ENCODE measurements around the gene BTBD3.

The BTBD3 gene

DNA sequence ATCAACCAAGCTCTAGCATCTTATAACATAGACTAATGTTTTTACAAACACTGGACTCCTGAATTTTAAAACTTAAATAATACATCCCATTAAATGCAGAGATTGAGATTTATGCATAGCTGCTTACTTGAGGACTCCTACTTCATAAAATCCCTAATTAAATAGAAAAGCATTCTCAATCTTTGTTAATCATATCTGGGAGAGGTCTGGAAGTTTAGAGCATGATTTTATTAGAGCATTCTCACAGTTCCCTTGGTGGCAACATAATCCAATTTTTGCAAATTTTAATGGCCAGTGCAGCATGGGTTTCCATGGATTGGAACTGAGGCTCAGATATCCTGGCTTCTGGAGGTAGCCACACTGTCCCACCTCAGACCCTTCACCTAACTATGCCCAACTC is 19.5 kb downstream of the BTBD3 start:
- no peak for DNase-seq (ENCODE audit: low read depth)
- TF ChIP-seq, protein P1, sequence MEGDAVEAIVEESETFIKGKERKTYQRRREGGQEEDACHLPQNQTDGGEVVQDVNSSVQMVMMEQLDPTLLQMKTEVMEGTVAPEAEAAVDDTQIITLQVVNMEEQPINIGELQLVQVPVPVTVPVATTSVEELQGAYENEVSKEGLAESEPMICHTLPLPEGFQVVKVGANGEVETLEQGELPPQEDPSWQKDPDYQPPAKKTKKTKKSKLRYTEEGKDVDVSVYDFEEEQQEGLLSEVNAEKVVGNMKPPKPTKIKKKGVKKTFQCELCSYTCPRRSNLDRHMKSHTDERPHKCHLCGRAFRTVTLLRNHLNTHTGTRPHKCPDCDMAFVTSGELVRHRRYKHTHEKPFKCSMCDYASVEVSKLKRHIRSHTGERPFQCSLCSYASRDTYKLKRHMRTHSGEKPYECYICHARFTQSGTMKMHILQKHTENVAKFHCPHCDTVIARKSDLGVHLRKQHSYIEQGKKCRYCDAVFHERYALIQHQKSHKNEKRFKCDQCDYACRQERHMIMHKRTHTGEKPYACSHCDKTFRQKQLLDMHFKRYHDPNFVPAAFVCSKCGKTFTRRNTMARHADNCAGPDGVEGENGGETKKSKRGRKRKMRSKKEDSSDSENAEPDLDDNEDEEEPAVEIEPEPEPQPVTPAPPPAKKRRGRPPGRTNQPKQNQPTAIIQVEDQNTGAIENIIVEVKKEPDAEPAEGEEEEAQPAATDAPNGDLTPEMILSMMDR (IDR thresholded peaks at IDR 0.05; ENCODE audit: low read depth, low read length): no peak
- TF ChIP-seq POLR2A (IDR thresholded peaks at IDR 0.05; ENCODE audit: extremely low read depth, insufficient read length): no peak
- TF ChIP-seq MYC (IDR thresholded peaks at IDR 0.05; ENCODE audit: low read depth, low read length): no peak
- TF ChIP-seq, protein P2, sequence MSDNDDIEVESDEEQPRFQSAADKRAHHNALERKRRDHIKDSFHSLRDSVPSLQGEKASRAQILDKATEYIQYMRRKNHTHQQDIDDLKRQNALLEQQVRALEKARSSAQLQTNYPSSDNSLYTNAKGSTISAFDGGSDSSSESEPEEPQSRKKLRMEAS (IDR thresholded peaks at IDR 0.05; ENCODE audit: low read depth, low read length): no peak
- no peak overlapping the region for H3K4me3 ChIP-seq (ENCODE audit: low read depth, low read length)

DNA sequence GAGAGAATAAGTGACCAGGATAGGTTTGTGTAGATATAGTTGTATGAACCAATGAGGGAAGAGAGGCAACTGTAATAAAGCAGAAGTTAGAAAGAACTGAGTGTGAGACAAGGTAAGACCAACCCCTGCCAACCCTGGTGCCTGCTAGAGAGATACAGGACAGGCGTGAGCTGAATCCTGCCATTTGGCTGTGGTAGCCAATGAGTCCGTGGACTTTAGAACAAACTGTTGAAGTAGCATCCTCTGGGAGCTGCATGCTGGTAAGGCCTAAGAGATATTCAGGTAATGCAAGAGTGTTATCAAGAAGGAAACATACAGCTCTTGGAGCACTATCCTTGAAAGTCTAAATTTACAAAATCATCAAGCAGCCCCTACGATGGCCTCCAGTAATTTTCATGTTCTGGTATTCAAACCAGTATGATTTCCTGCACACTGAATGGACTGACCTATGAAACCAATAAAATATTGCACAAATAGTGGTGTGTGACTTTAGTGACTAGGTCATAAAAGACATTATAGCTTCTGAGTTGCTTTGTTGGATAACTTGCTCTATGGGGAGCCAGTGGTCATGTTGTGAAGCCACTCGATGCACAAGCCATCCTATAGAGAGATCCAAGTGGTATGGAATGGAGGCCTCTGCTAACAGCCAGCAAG is 24.0 kb downstream of the BTBD3 start:
- no peak for DNase-seq (ENCODE audit: low read depth)
- no peak overlapping the region for H3K4me3 ChIP-seq (ENCODE audit: low read depth, low read length)
- no peak for TF ChIP-seq MYC (IDR thresholded peaks at IDR 0.05; ENCODE audit: low read depth, low read length)
- TF ChIP-seq, protein P2 (IDR thresholded peaks at IDR 0.05; ENCODE audit: low read depth, low read length): no peak
- TF ChIP-seq POLR2A (IDR thresholded peaks at IDR 0.05; ENCODE audit: extremely low read depth, insufficient read length): no peak
- TF ChIP-seq, protein P1 (IDR thresholded peaks at IDR 0.05; ENCODE audit: low read depth, low read length): no peak

DNA sequence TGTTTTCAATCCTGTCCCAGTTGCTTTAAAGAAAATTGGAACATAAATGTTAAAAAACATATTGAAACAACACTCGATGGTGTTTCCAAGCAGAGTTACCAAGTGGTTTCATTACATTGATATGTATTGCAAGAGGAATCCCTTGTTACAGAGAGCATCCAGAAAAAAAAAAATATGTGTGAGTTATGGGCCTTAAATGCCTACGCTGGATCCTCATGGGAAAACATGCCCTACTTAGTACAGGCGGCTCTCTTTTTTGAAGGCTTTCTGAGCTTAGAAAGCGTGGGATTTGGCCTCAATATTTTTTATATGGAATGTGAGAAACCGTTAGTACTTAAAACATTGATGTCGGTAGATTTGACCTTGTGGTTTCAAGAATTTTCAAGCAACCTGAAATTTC is 26.1 kb downstream of the BTBD3 start:
- DNase-seq (ENCODE audit: low read depth): no peak
- no peak for TF ChIP-seq POLR2A (IDR thresholded peaks at IDR 0.05; ENCODE audit: extremely low read depth, insufficient read length)
- no peak overlapping the region for H3K4me3 ChIP-seq (ENCODE audit: low read depth, low read length)

DNA sequence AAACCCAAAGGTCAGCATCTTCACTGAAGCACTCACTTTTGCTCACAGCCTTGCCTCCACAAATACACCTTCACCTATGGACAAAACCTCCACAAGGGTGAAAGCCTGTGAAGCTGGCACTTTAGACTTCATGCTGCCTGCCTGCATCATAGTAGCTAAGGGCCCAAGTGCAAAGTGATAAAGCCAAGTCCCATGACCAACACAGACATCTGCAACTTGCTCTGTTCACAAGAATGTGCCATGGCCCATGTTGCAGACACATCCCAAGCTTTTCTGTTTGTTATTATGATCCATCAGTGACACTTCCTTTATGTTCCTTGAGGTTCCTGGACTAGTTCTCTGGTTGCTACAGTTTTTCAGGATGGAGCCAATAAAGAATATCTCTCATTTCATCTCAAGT is 31.1 kb downstream of the BTBD3 start:
- TF ChIP-seq, protein P2 (IDR thresholded peaks at IDR 0.05; ENCODE audit: low read depth, low read length): no peak
- TF ChIP-seq MYC (IDR thresholded peaks at IDR 0.05; ENCODE audit: low read depth, low read length) (no peak), POLR2A (IDR thresholded peaks at IDR 0.05; ENCODE audit: extremely low read depth, insufficient read length) (no peak)
- TF ChIP-seq, protein P1 (IDR thresholded peaks at IDR 0.05; ENCODE audit: low read depth, low read length): no peak
- no peak for DNase-seq (ENCODE audit: low read depth)
- no peak overlapping the region for H3K4me3 ChIP-seq (ENCODE audit: low read depth, low read length)

DNA sequence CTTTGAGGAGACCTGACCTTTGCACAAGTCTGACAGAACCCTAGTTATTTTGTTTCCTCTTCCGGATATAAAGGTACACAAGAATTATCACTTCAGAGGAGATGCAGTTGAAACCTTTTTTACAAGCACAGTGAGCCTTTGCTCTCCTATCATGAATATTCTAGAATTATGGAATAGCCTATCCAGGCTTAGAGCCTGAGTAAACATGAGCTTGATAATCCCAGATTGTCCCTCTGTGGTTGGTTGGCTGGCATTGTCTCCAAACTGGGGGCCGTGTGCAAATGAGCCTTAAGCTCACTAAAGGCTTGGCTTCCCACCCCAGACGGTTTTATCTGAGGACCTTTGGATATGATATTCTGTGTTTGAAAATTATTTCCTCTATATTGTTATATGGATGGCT is 32.0 kb downstream of the BTBD3 start:
- H3K4me3 ChIP-seq (ENCODE audit: low read depth, low read length): no peak overlapping the region
- no peak for DNase-seq (ENCODE audit: low read depth)
- TF ChIP-seq, protein P2 (IDR thresholded peaks at IDR 0.05; ENCODE audit: low read depth, low read length): no peak
- TF ChIP-seq POLR2A (IDR thresholded peaks at IDR 0.05; ENCODE audit: extremely low read depth, insufficient read length): no peak
- no peak for TF ChIP-seq MYC (IDR thresholded peaks at IDR 0.05; ENCODE audit: low read depth, low read length)

DNA sequence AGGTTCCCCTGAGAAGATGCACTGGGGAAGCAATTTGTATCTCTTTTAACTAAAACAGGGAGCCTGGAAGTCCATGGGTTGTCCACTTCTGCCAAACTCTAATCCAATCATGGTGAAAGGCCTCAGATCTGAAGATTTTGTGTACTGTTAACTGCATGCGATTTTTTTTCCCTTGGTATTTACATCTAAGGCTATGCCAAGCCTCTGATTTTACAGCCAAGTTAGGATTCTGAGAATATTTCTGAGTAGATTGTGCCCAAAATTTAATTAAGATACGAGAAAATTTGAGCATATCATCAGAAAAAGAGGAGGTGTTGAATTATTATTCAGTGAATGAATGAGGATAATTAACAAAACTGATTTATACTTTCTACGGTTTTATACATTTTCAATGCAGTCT is 34.0 kb downstream of the BTBD3 start:
- no peak for DNase-seq (ENCODE audit: low read depth)
- H3K4me3 ChIP-seq (ENCODE audit: low read depth, low read length): no peak overlapping the region
- TF ChIP-seq MYC (IDR thresholded peaks at IDR 0.05; ENCODE audit: low read depth, low read length) (no peak), POLR2A (IDR thresholded peaks at IDR 0.05; ENCODE audit: extremely low read depth, insufficient read length) (no peak)
- TF ChIP-seq, protein P1 (IDR thresholded peaks at IDR 0.05; ENCODE audit: low read depth, low read length): no peak
- TF ChIP-seq, protein P2 (IDR thresholded peaks at IDR 0.05; ENCODE audit: low read depth, low read length): no peak

Data from NB4 (cell line).